Keratinocyte (primary cell): Measurements from ENCODE around the gene MICU2. TPM values are rescaled to one million over a fixed set of nuclear protein-coding genes. Genes with fewer than 3 reads are reported as not detected.

Source experiments
- DNase-seq: peaks from one replicate; pipeline ENCODE4 v3.0.0-alpha.2; 2011; ENCODE audit warnings: low read depth, missing footprints, low spot score
- FAIRE-seq: peaks from 2 replicates; lab custom pipeline; 2011; peaks lifted over from hg19 to GRCh38; lab: Jason Lieb, UNC
- H2AFZ ChIP-seq: 2 replicates; pipeline ENCODE4 v1.6.0; 2012; ENCODE audit warnings: low read length, control low read depth, inconsistent platforms; ENCODE audit not compliant: control insufficient read depth
- H3K27ac ChIP-seq: 2 replicates; pipeline ENCODE4 v1.5.1; 2011; ENCODE audit warnings: low read length; ENCODE audit not compliant: control insufficient read depth, insufficient read depth
- H3K27me3 ChIP-seq: 3 replicates; pipeline ENCODE4 v1.6.0; 2011; ENCODE audit warnings: low read length; ENCODE audit not compliant: control insufficient read depth, insufficient read depth; ENCODE audit errors: extremely low read depth
- H3K36me3 ChIP-seq, 2 experiments: 2 replicates in 1 of 2; 3 replicates in 1 of 2; pipeline ENCODE4 v1.5.1; 2011; ENCODE audit warnings: low read length in 2 of 2, mild to moderate bottlenecking in 1 of 2; ENCODE audit not compliant: control insufficient read depth in 2 of 2, insufficient read depth in 2 of 2; ENCODE audit errors: extremely low read depth in 1 of 2
- H3K4me1 ChIP-seq: 3 replicates; pipeline ENCODE4 v1.5.1; 2011; ENCODE audit warnings: low read length; ENCODE audit not compliant: control insufficient read depth, insufficient read depth; ENCODE audit errors: extremely low read depth
- H3K4me2 ChIP-seq: 3 replicates; pipeline ENCODE4 v1.6.0; 2011; ENCODE audit warnings: low read depth, low read length; ENCODE audit not compliant: control insufficient read depth, insufficient read depth; ENCODE audit errors: extremely low read depth
- H3K4me3 ChIP-seq, 3 experiments: fragments of 200-600 bp in 1 of 3; sonication (generic) in 1 of 3; 2 replicates in 2 of 3; 3 replicates in 1 of 3; pipeline ENCODE4 v1.5.1; 2011 to 2016; ENCODE audit warnings: low read length in 3 of 3, mild to moderate bottlenecking in 3 of 3, control low read depth in 2 of 3, inconsistent platforms in 1 of 3, low read depth in 1 of 3, mixed read lengths in 1 of 3, mixed run types in 1 of 3, moderate library complexity in 1 of 3; ENCODE audit not compliant: control insufficient read depth in 2 of 3, insufficient read depth in 2 of 3; ENCODE audit errors: extremely low read depth in 1 of 3
- H3K79me2 ChIP-seq: 2 replicates; pipeline ENCODE4 v1.6.0; 2012; ENCODE audit warnings: low read length; ENCODE audit not compliant: control insufficient read depth, insufficient read depth
- H3K9ac ChIP-seq: 3 replicates; pipeline ENCODE4 v1.6.0; 2011; ENCODE audit warnings: low read length; ENCODE audit not compliant: control insufficient read depth, insufficient read depth; ENCODE audit errors: extremely low read depth
- H3K9me1 ChIP-seq: 3 replicates; pipeline ENCODE4 v1.6.0; 2011; ENCODE audit warnings: low read length; ENCODE audit not compliant: control insufficient read depth, insufficient read depth; ENCODE audit errors: extremely low read depth
- H3K9me3 ChIP-seq: 2 replicates; pipeline ENCODE4 v1.5.1; 2012; ENCODE audit warnings: low read depth, low read length; ENCODE audit not compliant: control insufficient read depth
- H4K20me1 ChIP-seq: 3 replicates; pipeline ENCODE4 v1.6.0; 2011; ENCODE audit warnings: low read length; ENCODE audit not compliant: control insufficient read depth, insufficient read depth; ENCODE audit errors: extremely low read depth
- EZH2 ChIP-seq: IDR thresholded peaks from one replicate; pipeline ENCODE4 v1.6.1; 2012; ENCODE audit warnings: inconsistent platforms, mild to moderate bottlenecking, low read length, moderate library complexity
- dilution Hi-C: fragments of 300-500 bp; cut with MboI; formaldehyde crosslinking; loops from one replicate; pipeline ENCODE4 v1.7.0; 2020; ENCODE audit warnings: low sequenced_read_pairs; ENCODE audit not compliant: extremely low pct_ligation_motif_present
- polyA plus RNA-seq, 5 experiments: library from polyadenylated mRNA; depleted of rRNA in 3 of 5; stranded (reverse) in 3 of 5; stranded (forward) in 1 of 5; unstranded in 1 of 5; fragments of >200 nt; gene quantifications; 1 replicate in 1 of 5; 2 replicates in 3 of 5; 3 replicates in 1 of 5; pipeline versions ENCODE4 v1.2.1 to v1.2.3, GENCODE V29; 2011 to 2012; ENCODE audit warnings: missing spikeins in 2 of 5, low read depth in 1 of 5, low replicate concordance in 1 of 5
- TF ChIP-seq, protein P1 (sequence below), 3 experiments: IDR thresholded peaks in 1 of 3; conservative IDR thresholded peaks in 1 of 3; optimal IDR thresholded peaks in 1 of 3; 2 replicates in 2 of 3; 3 replicates in 1 of 3; pipeline versions ENCODE3 to v1.5.1; 2011; ENCODE audit warnings: low read length in 3 of 3, mild to moderate bottlenecking in 3 of 3, moderate library complexity in 2 of 3, control low read depth in 1 of 3, inconsistent platforms in 1 of 3; ENCODE audit not compliant: insufficient read depth in 2 of 3; ENCODE audit errors: extremely low read depth in 1 of 3

The MICU2 gene
- polyA plus RNA-seq, 1 donor (not counting 4 experiments of a cell fraction or from before 2014, with no cell fraction given), result 42.9 TPM

DNA sequence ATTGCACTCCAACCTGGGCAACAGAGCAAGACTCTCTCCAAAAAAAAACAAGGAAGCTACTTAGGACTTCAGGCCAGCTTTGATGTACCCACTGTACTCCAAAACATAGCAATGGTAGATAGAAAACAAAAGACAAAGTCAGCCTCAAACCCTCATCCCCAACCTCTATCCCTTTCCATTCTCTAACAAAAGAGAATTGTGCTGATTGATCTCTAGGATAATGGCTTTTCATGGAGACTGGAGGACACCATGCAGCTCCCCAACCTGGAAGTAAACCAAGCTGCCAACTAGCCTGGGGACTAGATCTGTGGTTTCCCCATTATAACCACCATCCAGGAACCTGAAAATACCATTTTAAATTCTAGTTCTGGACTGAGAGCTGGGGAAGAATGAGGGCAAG lies 140.5 kb downstream of the MICU2 start:
- Histone ChIP-seq H3K4me2 (no peak overlapping the region), H3K27ac (no peak overlapping the region)
- no peak for FAIRE-seq

DNA sequence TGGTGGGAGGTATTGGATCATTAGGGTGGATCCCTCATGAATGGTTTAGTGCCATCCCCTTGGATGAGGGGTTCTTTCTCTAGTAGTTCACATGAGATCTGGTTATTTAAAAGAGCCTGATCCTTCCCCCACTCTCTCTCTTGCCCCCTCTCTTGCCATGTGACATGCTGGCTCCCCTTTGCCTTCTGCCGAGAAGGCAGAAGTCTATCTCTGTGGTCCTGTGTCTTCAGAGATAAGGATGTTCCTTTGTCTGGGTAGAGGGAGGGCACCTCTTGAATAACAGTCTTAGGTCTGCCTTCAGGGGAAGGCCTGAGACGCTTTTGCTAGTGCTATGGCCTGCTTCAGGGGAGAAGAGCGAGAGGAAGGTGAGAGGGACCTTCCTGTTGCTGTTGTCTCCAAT lies 142.8 kb downstream of the MICU2 start:
- H3K27ac ChIP-seq, result no peak overlapping the region
- DNase-seq (no peak), FAIRE-seq (no peak)
- H3K4me3 ChIP-seq, result no peak overlapping the region
- TF ChIP-seq, protein P1, sequence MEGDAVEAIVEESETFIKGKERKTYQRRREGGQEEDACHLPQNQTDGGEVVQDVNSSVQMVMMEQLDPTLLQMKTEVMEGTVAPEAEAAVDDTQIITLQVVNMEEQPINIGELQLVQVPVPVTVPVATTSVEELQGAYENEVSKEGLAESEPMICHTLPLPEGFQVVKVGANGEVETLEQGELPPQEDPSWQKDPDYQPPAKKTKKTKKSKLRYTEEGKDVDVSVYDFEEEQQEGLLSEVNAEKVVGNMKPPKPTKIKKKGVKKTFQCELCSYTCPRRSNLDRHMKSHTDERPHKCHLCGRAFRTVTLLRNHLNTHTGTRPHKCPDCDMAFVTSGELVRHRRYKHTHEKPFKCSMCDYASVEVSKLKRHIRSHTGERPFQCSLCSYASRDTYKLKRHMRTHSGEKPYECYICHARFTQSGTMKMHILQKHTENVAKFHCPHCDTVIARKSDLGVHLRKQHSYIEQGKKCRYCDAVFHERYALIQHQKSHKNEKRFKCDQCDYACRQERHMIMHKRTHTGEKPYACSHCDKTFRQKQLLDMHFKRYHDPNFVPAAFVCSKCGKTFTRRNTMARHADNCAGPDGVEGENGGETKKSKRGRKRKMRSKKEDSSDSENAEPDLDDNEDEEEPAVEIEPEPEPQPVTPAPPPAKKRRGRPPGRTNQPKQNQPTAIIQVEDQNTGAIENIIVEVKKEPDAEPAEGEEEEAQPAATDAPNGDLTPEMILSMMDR (optimal IDR thresholded peaks at IDR 0.05 in 1 of 3, IDR thresholded peaks at IDR 0.05 in 1 of 3, conservative IDR thresholded peaks at IDR 0.05 in 1 of 3; ENCODE audit: extremely low read depth in 1 of 3, insufficient read depth in 2 of 3, low read length in 3 of 3), result no peak
- TF ChIP-seq EZH2, result no peak
- no peak overlapping the region for H3K9ac ChIP-seq
- peaks cover 23% of the 10 kb centered on the region for H3K79me2 ChIP-seq
- no peaks in the 10 kb centered on the region for H3K36me3 ChIP-seq
- peaks cover 10% of the 10 kb centered on the region for H3K4me1 ChIP-seq
- H3K9me1 ChIP-seq, result no peaks in the 10 kb centered on the region
- H4K20me1 ChIP-seq, result no peaks in the 10 kb centered on the region
- no peaks in the 10 kb centered on the region for H3K9me3 ChIP-seq
- no peak overlapping the region for H3K4me2 ChIP-seq
- H2AFZ ChIP-seq, result no peak overlapping the region
- dilution Hi-C loops, result no loop called here
- no peaks in the 10 kb centered on the region for H3K27me3 ChIP-seq

More for the DNA sequence above, 140.5 kb downstream of the MICU2 start:
- no peaks in the 10 kb centered on the region for H3K27me3 ChIP-seq
- no peaks in the 10 kb centered on the region for H3K9me1 ChIP-seq
- DNase-seq, result no peak
- H3K79me2 ChIP-seq, result peaks cover 2% of the 10 kb centered on the region
- no peaks in the 10 kb centered on the region for H4K20me1 ChIP-seq
- no peak overlapping the region for H3K4me3 ChIP-seq
- no peaks in the 10 kb centered on the region for H3K4me1 ChIP-seq
- no peaks in the 10 kb centered on the region for H3K9me3 ChIP-seq
- TF ChIP-seq, protein P1 (optimal IDR thresholded peaks at IDR 0.05 in 1 of 3, IDR thresholded peaks at IDR 0.05 in 1 of 3, conservative IDR thresholded peaks at IDR 0.05 in 1 of 3; ENCODE audit: extremely low read depth in 1 of 3, insufficient read depth in 2 of 3, low read length in 3 of 3), result no peak
- TF ChIP-seq EZH2, result no peak
- no peak overlapping the region for H2AFZ ChIP-seq
- no peak overlapping the region for H3K9ac ChIP-seq
- H3K36me3 ChIP-seq, result no peaks in the 10 kb centered on the region
- dilution Hi-C loops, result no loop called here
